Lower lobe of right lung (tissue), 2 donors: ENCODE data around the gene GRB14. TPM values are rescaled to one million over a fixed set of nuclear protein-coding genes. Genes with fewer than 3 reads are reported as not detected.
A peak's percentile ranks its signal among the peaks of the same experiment; 100 is the strongest.

Source experiments
- ATAC-seq, 2 donors: fragments of 200-7000 bp; cut with Tn5 transposase; one replicate each; pipeline ENCODE4 v1.9.1; 2020 to 2022; ENCODE audit warnings: mild to moderate bottlenecking in 2 of 2, moderate library complexity in 2 of 2
- DNase-seq: peaks from one replicate; pipeline ENCODE4 v3.0.0-alpha.2; 2020
- H3K27ac ChIP-seq: fragments of 200-600 bp; one replicate; pipeline ENCODE4 v1.8.0; 2022
- H3K27me3 ChIP-seq: fragments of 200-600 bp; one replicate; pipeline ENCODE4 v1.8.0; 2022; ENCODE audit warnings: low read depth
- H3K36me3 ChIP-seq: fragments of 200-600 bp; one replicate; pipeline ENCODE4 v1.8.0; 2022; ENCODE audit warnings: mild to moderate bottlenecking
- H3K4me1 ChIP-seq: fragments of 200-600 bp; one replicate; pipeline ENCODE4 v1.8.0; 2022
- H3K4me3 ChIP-seq: fragments of 200-600 bp; one replicate; pipeline ENCODE4 v1.8.0; 2022; ENCODE audit warnings: mild to moderate bottlenecking
- H3K9me3 ChIP-seq: fragments of 200-600 bp; one replicate; pipeline ENCODE4 v1.8.0; 2022
- intact Hi-C: fragments of 100-400 bp; cut with DNase I; formaldehyde crosslinking; loops from one replicate; pipeline ENCODE4 v1.11.0; 2022
- total RNA-seq: library from RNA; stranded (reverse); fragmentation: NEBNext Ultra II Directional; extraction: Animal tissue kit (Norgen Biotek cat#: 25700); gene quantifications from one replicate; pipeline ENCODE4 v1.2.1, GENCODE V29; 2021
- TF ChIP-seq, protein P1 (sequence below): fragments of 200-600 bp; IDR thresholded peaks from one replicate; pipeline ENCODE4 v1.8.0; 2022; ENCODE audit warnings: antibody characterized with exemption, mild to moderate bottlenecking
- donor health status: DM: no; HTN: yes; CAD: no; lungs with severe emphysema.

GRB14 gene
- total RNA-seq, 1 donor from 2014 or later = 4.6 TPM

DNA sequence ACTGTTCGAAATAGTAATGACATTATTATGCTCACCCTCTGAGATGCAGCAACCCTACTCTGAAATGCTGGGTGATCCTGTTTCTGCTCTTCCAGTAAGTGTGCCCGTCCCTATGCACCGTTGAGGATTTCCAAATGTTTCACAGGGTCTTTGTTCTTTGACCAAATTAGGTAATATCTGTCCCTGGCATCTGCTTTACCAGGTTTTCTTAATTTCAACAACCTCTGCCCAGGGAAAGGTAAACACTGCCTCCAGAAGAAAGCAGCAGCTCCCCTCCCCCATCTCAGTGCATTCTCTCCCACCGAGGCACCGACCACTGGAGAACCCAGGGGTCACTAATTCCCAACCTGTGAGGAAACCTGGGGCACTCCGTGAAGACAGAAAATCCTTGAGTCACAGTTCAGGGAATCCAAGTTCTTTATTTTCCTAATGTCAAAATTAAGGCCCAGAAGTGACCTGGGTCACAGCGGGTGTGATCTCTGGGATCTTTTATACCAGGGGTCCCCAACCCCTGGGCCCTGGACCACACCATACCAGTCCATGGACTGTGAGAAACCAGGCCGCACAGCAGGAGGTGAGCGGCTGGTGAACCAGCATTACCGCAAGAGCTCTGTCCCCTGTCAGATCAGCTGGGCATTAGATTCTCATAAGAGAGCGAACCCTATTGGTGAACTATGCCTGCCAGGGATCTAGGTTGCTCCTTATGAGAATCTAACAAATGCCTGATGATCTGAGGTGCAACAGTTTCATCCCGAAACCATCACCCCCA, 1.2 kb upstream of the GRB14 start:
- DNase-seq (no peak), ATAC-seq (no peak)
- peaks cover 5% of the 10 kb centered on the region for H3K4me1 ChIP-seq
- no peaks in the 10 kb centered on the region for H3K9me3 ChIP-seq
- intact Hi-C loops = no loop called here
- no peak overlapping the region for H3K4me3 ChIP-seq
- TF ChIP-seq, protein P1, sequence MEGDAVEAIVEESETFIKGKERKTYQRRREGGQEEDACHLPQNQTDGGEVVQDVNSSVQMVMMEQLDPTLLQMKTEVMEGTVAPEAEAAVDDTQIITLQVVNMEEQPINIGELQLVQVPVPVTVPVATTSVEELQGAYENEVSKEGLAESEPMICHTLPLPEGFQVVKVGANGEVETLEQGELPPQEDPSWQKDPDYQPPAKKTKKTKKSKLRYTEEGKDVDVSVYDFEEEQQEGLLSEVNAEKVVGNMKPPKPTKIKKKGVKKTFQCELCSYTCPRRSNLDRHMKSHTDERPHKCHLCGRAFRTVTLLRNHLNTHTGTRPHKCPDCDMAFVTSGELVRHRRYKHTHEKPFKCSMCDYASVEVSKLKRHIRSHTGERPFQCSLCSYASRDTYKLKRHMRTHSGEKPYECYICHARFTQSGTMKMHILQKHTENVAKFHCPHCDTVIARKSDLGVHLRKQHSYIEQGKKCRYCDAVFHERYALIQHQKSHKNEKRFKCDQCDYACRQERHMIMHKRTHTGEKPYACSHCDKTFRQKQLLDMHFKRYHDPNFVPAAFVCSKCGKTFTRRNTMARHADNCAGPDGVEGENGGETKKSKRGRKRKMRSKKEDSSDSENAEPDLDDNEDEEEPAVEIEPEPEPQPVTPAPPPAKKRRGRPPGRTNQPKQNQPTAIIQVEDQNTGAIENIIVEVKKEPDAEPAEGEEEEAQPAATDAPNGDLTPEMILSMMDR = no peak
- H3K27ac ChIP-seq = no peak overlapping the region
- peaks cover 14% of the 10 kb centered on the region for H3K27me3 ChIP-seq
- H3K36me3 ChIP-seq = no peaks in the 10 kb centered on the region

DNA sequence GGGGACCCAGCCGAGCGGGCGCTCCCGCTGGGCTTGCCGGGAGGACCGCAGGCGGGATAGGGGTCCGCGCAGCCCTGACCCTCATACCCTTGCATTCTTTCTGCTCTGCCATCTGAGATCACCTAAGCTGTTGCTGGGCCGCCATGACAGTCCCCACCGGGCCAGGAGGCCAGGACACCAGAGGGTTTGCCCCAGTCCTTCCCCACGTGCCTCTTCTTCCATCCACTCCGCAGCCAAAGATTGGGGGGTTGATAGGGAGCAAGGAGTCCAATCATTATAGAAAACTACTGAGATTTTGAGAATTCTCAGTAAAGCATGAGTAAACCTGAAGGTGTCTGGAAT, 453 bp upstream of the GRB14 start:
- DNase-seq (no peak), ATAC-seq (peak; percentile 3 to 37)
- intact Hi-C loops = no loop called here
- TF ChIP-seq, protein P1 = no peak
- no peaks in the 10 kb centered on the region for H3K9me3 ChIP-seq
- H3K4me3 ChIP-seq = peak overlapping the region; percentile 61
- H3K27me3 ChIP-seq = peaks cover 14% of the 10 kb centered on the region
- H3K27ac ChIP-seq = no peak overlapping the region
- H3K4me1 ChIP-seq = peaks cover 5% of the 10 kb centered on the region
- no peaks in the 10 kb centered on the region for H3K36me3 ChIP-seq

DNA sequence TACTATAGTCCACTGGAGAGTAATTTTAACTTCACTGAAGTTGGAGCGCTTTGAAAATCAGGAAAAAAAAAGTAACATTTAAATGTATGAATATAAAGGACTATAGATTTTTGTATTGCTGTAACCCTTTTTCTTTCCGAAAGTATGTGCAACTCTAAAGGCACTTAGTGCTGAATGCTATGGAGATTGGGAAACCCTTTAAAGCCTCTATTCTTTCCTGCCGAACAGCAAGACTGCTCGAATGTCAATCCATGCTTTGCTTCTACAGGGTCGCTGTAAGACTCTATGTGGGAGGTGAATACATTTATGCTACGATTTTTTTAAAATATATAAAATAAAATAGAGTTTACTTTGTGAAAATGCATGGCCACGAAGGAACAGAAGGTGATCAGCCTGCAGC, 825 bp downstream of the GRB14 start:
- TF ChIP-seq, protein P1 = no peak
- Histone ChIP-seq H3K9me3 (no peaks in the 10 kb centered on the region), H3K27ac (no peak overlapping the region), H3K36me3 (no peaks in the 10 kb centered on the region), H3K4me3 (peak overlapping the region; percentile 61), H3K27me3 (peaks cover 14% of the 10 kb centered on the region), H3K4me1 (peaks cover 5% of the 10 kb centered on the region)
- ATAC-seq = no peak
- intact Hi-C loops = no loop called here
- DNase-seq = no peak

DNA sequence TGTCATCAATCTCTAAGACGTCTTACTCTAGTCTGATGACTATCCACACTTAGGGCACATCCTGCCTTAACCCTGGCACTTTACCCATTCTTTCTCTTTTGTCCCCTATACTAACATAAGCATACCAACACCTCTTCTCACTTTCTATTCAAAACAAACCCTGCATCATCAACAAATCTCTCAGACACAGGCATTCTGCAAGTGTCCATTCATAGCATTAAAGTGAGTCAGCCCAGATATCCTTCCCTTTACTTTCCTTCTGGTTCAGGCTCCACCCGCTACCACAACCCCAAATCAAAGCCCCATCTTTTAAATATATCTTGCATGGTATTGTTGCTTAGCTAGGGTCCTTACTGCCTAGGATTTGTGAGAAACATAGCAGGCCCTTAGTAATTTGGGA, 3.8 kb downstream of the GRB14 start:
- ATAC-seq (no peak), DNase-seq (no peak)
- H3K27me3 ChIP-seq = peaks cover 14% of the 10 kb centered on the region
- H3K4me1 ChIP-seq = peaks cover 5% of the 10 kb centered on the region
- no peaks in the 10 kb centered on the region for H3K36me3 ChIP-seq
- intact Hi-C loops = no loop called here
- no peak overlapping the region for H3K4me3 ChIP-seq
- H3K9me3 ChIP-seq = no peaks in the 10 kb centered on the region
- TF ChIP-seq, protein P1 = no peak
- H3K27ac ChIP-seq = no peak overlapping the region

DNA sequence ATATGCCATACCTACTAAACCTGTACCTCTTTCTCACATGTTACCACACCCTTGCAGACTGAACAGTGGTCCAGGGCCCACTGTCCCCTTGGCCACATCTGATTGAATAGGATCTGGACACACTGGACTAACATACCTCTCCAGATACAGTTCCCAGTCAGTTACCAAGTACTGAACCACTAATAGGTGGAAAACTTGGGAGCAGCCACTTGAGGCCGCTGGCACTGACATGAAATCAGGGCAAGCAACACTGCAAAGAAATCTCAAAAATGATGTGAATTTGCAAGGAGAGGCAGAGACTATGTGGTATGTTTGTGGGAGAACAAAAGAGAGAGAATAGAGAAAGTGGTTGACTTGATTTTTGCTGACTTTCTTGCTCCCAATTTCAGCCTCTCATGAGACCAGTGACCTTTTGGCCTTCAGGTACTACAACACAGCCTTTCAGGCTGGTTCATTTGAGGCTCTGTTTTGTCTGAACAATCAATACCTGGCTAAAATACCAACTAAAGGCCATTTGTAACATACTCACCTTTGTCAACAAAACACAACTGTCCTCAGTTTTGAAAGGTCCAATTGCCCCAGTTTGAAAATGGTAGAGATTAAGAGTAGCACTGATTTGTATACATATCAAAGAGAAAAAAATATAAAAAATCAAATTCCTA, 7.8 kb downstream of the GRB14 start:
- intact Hi-C loops = no loop called here
- Histone ChIP-seq H3K27me3 (no peaks in the 10 kb centered on the region), H3K36me3 (no peaks in the 10 kb centered on the region), H3K4me3 (no peak overlapping the region), H3K9me3 (no peaks in the 10 kb centered on the region), H3K4me1 (no peaks in the 10 kb centered on the region), H3K27ac (no peak overlapping the region)
- ATAC-seq (no peak), DNase-seq (no peak)
- TF ChIP-seq, protein P1 = no peak
